Skeletal muscle cell (primary cell): Measurements from ENCODE around the gene PLAU.
"Not testable (repeated sequence)": the region's sequence is repeated elsewhere in the genome, so short reads cannot be mapped to it uniquely, and the experiment has no call there.

Experiments
- DNase-seq: peaks from one replicate; pipeline ENCODE4 v3.0.0-alpha.2; 2010; ENCODE audit warnings: low read depth
- H3K4me3 ChIP-seq: 2 replicates; pipeline ENCODE4 v1.5.1; 2011; ENCODE audit warnings: low read depth, mild to moderate bottlenecking, control low read depth, low read length, moderate library complexity

Gene PLAU

GRCh38 chr10:73915206-73915851 lies 4.4 kb downstream of the PLAU start:
- no peak for DNase-seq
- H3K4me3 ChIP-seq: no peak overlapping the region

GRCh38 chr10:73916761-73917470 lies 6.0 kb downstream of the PLAU start:
- DNase-seq: no peak
- no peak overlapping the region for H3K4me3 ChIP-seq

- no peak for DNase-seq
- H3K4me3 ChIP-seq: no peak overlapping the region
These were observed 6.8 kb downstream of the PLAU start for GRCh38 chr10:73917566-73918305.

GRCh38 chr10:73919481-73919880 lies 8.5 kb downstream of the PLAU start:
- not testable (repeated sequence) for DNase-seq

GRCh38 chr10:73920089-73920488 lies 9.2 kb downstream of the PLAU start:
- no peak for DNase-seq
- no peak overlapping the region for H3K4me3 ChIP-seq

More at GRCh38 chr10:73919481-73919880, 8.5 kb downstream of the PLAU start:
- not testable (repeated sequence) for H3K4me3 ChIP-seq

- no peak for DNase-seq
- no peak overlapping the region for H3K4me3 ChIP-seq
These were observed 11.3 kb downstream of the PLAU start for GRCh38 chr10:73922007-73922863.

- no peak overlapping the region for H3K4me3 ChIP-seq
- DNase-seq: no peak
These were observed 11.9 kb downstream of the PLAU start for GRCh38 chr10:73922864-73923133.

GRCh38 chr10:73923935-73924598 lies 13.1 kb downstream of the PLAU start:
- DNase-seq: no peak
- no peak overlapping the region for H3K4me3 ChIP-seq

GRCh38 chr10:73924935-73925334 lies 14.0 kb downstream of the PLAU start:
- no peak for DNase-seq
- no peak overlapping the region for H3K4me3 ChIP-seq

- H3K4me3 ChIP-seq: no peak overlapping the region
- no peak for DNase-seq
These were observed 14.6 kb downstream of the PLAU start for GRCh38 chr10:73925539-73925938.

- H3K4me3 ChIP-seq: no peak overlapping the region
These were observed 15.3 kb downstream of the PLAU start for GRCh38 chr10:73926152-73926764.

GRCh38 chr10:73930630-73931327 lies 19.8 kb downstream of the PLAU start:
- not testable (repeated sequence) for H3K4me3 ChIP-seq, DNase-seq

More at GRCh38 chr10:73926152-73926764, 15.3 kb downstream of the PLAU start:
- no peak for DNase-seq

GRCh38 chr10:73931767-73932619 lies 21.1 kb downstream of the PLAU start:
- DNase-seq: no peak
- no peak overlapping the region for H3K4me3 ChIP-seq

GRCh38 chr10:73932620-73933112 lies 21.7 kb downstream of the PLAU start:
- DNase-seq: no peak
- H3K4me3 ChIP-seq: no peak overlapping the region

- no peak for DNase-seq
These were observed 23.1 kb downstream of the PLAU start for GRCh38 chr10:73934074-73934473.

GRCh38 chr10:73935895-73936294 lies 25.0 kb downstream of the PLAU start:
- no peak for DNase-seq
- H3K4me3 ChIP-seq: no peak overlapping the region

More at GRCh38 chr10:73934074-73934473, 23.1 kb downstream of the PLAU start:
- no peak overlapping the region for H3K4me3 ChIP-seq

GRCh38 chr10:73937333-73938043 lies 26.6 kb downstream of the PLAU start:
- peak; percentile 42 for DNase-seq
- no peak overlapping the region for H3K4me3 ChIP-seq
